HG02610 (cell line): ENCODE measurements around the gene LNPEP.

Experiments used
- ATAC-seq: cut with Tn5 transposase; IDR thresholded peaks from one replicate; pipeline ENCODE4 v1.9.1; 2021; ENCODE audit warnings: mild to moderate bottlenecking, moderate library complexity; ENCODE audit not compliant: unreplicated experiment

LNPEP gene

GRCh38 chr5:96957254-96958049 lies 21.6 kb downstream of the LNPEP start:
- ATAC-seq, result peak; percentile 77

- ATAC-seq, result no peak
These were observed 23.1 kb downstream of the LNPEP start for GRCh38 chr5:96958977-96959376.

- ATAC-seq, result peak; percentile 38
These were observed 25.2 kb downstream of the LNPEP start for GRCh38 chr5:96961053-96961452.

- ATAC-seq, result no peak
These were observed 26.7 kb downstream of the LNPEP start for GRCh38 chr5:96962540-96962991.

- peak; percentile 85 for ATAC-seq
These were observed 27.4 kb downstream of the LNPEP start for GRCh38 chr5:96963267-96963666.

- no peak for ATAC-seq
These were observed 30.9 kb downstream of the LNPEP start for GRCh38 chr5:96966801-96967200.

GRCh38 chr5:96967400-96967799 lies 31.5 kb downstream of the LNPEP start:
- no peak for ATAC-seq

GRCh38 chr5:96968074-96968473 lies 32.2 kb downstream of the LNPEP start:
- no peak for ATAC-seq

GRCh38 chr5:96968614-96969013 lies 32.7 kb downstream of the LNPEP start:
- ATAC-seq, result no peak

GRCh38 chr5:96969366-96969765 lies 33.5 kb downstream of the LNPEP start:
- no peak for ATAC-seq

GRCh38 chr5:96972599-96973334 lies 36.9 kb downstream of the LNPEP start:
- no peak for ATAC-seq

GRCh38 chr5:96973532-96974401 lies 37.9 kb downstream of the LNPEP start:
- peak; percentile 54 for ATAC-seq

- ATAC-seq, result no peak
These were observed 39.8 kb downstream of the LNPEP start for GRCh38 chr5:96975656-96976055.

GRCh38 chr5:96977228-96977627 lies 41.3 kb downstream of the LNPEP start:
- no peak for ATAC-seq

- ATAC-seq, result no peak
These were observed 43.1 kb downstream of the LNPEP start for GRCh38 chr5:96978812-96979449.

- no peak for ATAC-seq
These were observed 48.8 kb downstream of the LNPEP start for GRCh38 chr5:96984506-96985192.

GRCh38 chr5:96986450-96986849 lies 50.6 kb downstream of the LNPEP start:
- no peak for ATAC-seq

- ATAC-seq, result no peak
These were observed 54.2 kb downstream of the LNPEP start for GRCh38 chr5:96990102-96990501.

- ATAC-seq, result no peak
These were observed 55.8 kb downstream of the LNPEP start for GRCh38 chr5:96991708-96992107.

GRCh38 chr5:96993760-96994159 lies 57.9 kb downstream of the LNPEP start:
- no peak for ATAC-seq
